HG03442 (cell line): ENCODE results near the gene TACO1.
A peak's percentile ranks its signal among the peaks of the same experiment; 100 is the strongest.

Experiments
- ATAC-seq: cut with Tn5 transposase; IDR thresholded peaks from one replicate; pipeline ENCODE4 v1.9.1; 2021; ENCODE audit warnings: mild to moderate bottlenecking, moderate library complexity; ENCODE audit not compliant: unreplicated experiment

TACO1 gene

GRCh38 chr17:63635787-63636186 is 35.1 kb downstream of the TACO1 start:
- no peak for ATAC-seq

DNA sequence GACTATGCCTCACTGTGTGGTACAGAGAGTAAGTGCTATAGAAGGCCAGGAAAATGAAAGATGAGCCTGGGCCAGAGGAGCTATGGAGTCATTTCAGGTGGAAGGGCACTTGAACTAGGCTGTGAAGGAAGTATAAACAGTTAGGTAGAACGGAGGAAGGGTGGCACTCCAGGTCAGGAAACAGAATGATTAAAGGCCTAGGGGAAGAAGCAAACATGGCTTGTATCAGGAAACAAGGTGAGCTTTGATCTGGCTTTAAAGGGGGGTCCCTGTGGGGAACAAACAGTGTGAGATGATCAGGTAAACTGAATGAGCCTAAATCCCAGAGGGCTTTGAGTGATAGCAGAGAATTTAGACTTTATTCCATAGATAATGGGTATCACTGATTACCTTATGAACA is 38.4 kb downstream of the TACO1 start:
- ATAC-seq = no peak

DNA sequence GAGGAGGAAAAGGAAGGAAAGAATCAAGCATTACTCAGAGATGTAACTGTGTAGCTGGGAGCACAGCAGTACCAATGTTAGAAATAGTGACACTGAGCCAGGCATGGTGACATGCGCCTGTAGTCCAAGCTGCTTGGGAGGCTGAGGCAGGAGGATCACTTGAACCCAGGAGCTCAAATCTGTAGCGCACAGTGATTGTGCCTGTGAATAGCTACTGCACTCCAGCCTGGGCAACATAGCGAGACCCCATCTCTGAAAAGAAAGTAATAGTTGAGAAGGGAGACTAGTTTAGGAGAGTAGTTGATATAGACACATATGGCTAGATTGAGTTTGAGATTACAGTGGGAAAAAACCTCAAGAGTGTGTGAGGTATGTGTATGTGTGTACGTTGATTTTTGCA is 39.3 kb downstream of the TACO1 start:
- ATAC-seq = no peak

DNA sequence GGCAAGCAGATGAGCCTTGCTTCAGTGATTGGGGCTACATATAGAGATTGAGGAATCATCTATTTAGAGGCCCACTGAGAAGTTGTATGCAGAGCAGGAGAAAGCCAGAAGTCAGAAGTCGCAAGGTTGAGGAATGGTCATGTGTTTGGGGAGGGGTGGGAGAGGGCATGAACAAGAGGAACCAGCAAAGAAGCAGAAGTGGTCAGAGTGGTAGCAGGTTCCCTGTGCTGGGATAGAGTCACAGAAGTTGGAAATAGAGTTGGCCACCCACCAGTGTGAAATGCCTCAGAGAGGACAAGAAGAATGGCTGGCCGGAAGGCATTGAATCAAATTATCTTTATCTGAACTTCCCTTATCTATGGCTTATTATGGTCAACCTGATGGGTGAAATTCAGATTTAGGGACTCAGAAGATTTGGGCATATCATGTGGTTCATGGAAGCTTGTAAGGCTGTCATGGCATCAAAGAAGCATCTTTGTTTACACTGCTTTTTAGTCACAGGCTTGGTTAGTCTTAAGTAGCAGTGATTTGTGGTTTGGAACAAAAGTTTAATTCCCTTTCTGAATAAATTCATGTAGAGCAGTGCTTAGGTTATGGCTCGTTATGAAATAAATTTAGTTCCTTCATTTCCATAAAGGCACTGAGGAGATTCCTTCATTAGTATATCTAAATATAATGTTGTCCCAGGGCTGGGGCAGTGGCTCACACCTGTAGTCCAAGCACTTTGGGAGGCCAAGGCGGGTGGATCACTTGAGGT is 41.2 kb downstream of the TACO1 start:
- ATAC-seq = no peak

- ATAC-seq = no peak
Measured at GRCh38 chr17:63644846-63645245, 44.2 kb downstream of the TACO1 start.

- peak; percentile 58 for ATAC-seq
Measured at GRCh38 chr17:63645775-63646487, 45.2 kb downstream of the TACO1 start.

DNA sequence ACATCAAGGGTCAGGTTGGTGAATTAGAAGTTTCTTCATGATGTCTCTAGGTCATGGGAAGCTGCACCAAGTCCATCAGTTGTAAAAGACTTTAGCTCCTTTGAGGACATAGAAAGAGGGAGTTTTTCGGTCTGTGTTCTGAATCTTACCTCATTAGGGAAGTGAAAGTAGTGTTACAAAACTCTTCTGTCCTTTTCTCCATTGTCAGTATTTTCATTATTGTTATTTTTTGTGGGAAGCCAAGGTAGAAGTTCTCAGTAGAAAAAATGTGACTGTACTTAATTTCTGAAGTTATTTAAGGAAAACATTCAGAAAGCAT is 45.8 kb downstream of the TACO1 start:
- ATAC-seq = peak; percentile 87

DNA sequence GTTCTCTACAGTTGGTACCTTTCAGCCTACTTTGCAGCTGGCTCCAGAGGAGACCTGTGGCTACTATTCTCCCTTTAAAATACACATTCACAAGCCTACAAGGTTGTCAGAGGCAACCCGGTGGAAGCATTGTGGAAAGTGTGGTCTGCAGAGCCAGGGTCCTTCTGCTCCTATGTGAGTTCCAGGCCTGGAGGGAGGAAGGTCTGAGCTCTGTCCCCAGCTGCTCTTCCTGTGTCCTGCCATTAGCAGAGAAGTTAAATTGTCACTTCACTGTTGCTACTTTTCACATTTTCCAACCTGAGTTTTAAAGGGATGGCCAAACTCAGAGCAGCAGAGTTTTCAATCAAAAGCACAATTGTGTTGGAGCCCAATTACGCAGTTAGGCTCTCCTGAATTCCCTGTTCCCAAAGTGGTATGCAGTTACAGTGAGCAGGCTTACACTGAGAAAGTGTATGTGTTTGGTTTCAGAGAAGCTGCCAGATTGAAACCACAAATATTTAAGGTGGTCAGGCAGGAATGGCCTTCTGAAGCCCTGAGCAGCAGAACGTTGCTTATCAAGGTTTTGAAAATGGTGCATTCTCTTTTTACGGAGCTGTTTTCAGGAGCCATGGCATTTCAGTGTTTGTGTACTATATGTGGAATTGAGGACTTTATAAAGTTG is 46.5 kb downstream of the TACO1 start:
- no peak for ATAC-seq

GRCh38 chr17:63647936-63648335 is 47.2 kb downstream of the TACO1 start:
- no peak for ATAC-seq

DNA sequence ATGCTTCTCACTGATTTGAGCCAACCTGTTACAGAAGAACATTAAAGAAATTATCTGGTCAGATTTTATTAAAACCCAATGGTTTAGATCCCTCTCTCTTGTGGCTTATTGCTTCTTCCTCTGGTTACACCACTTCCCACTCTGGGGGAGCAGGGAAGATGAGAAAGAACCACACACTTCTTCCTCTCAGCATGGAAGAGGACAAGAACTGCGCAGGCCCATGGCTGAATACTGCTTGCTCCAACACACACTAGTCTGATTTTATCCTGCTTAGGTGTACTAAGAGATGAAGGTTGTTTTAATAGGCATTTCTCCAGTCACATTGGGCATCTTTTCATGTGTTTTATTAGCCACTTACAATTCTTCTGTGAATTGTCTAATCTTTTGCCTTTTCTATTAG is 49.1 kb downstream of the TACO1 start:
- no peak for ATAC-seq

- no peak for ATAC-seq
Measured at GRCh38 chr17:63652106-63652505, 51.4 kb downstream of the TACO1 start.

GRCh38 chr17:63653050-63653449 is 52.4 kb downstream of the TACO1 start:
- no peak for ATAC-seq

- no peak for ATAC-seq
Measured at GRCh38 chr17:63657786-63658185, 57.1 kb downstream of the TACO1 start.
